ENCODE results near the gene SMCO2. TPM values are rescaled to one million over a fixed set of nuclear protein-coding genes. Genes with fewer than 3 reads are reported as not detected.

Gene SMCO2
- total RNA-seq, 2 experiments from 2014 or later, result not detected

- CTCF ChIA-PET (ENCODE audit: unreplicated experiment), result no interaction called here
- TF ChIP-seq, protein P1, sequence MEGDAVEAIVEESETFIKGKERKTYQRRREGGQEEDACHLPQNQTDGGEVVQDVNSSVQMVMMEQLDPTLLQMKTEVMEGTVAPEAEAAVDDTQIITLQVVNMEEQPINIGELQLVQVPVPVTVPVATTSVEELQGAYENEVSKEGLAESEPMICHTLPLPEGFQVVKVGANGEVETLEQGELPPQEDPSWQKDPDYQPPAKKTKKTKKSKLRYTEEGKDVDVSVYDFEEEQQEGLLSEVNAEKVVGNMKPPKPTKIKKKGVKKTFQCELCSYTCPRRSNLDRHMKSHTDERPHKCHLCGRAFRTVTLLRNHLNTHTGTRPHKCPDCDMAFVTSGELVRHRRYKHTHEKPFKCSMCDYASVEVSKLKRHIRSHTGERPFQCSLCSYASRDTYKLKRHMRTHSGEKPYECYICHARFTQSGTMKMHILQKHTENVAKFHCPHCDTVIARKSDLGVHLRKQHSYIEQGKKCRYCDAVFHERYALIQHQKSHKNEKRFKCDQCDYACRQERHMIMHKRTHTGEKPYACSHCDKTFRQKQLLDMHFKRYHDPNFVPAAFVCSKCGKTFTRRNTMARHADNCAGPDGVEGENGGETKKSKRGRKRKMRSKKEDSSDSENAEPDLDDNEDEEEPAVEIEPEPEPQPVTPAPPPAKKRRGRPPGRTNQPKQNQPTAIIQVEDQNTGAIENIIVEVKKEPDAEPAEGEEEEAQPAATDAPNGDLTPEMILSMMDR (conservative IDR thresholded peaks at IDR 0.05; ENCODE audit: low read length), result no peak
- TF ChIP-seq EZH2phosphoT487 (IDR thresholded peaks at IDR 0.05; ENCODE audit: borderline replicate concordance, low read depth, low read length), result no peak
- Histone ChIP-seq H3K4me1 (ENCODE audit: insufficient read depth, low read length, poor library complexity, severe bottlenecking) (no peaks in the 10 kb centered on the region), H3K9me2 (ENCODE audit: insufficient read depth, low read length) (no peaks in the 10 kb centered on the region), H3K4me3 (ENCODE audit: low read depth, low read length, poor library complexity, severe bottlenecking) (no peak overlapping the region), H4K20me1 (ENCODE audit: insufficient read depth, low read length) (no peaks in the 10 kb centered on the region), H3K4me2 (ENCODE audit: low read length) (no peak overlapping the region), H3K27ac (ENCODE audit: low read depth, low read length, poor library complexity, severe bottlenecking) (no peak overlapping the region), H2AFZ (ENCODE audit: low read length) (no peak overlapping the region), H3K79me2 (ENCODE audit: insufficient read depth, low read depth, low read length) (no peaks in the 10 kb centered on the region), H3K9me3 (ENCODE audit: low read length) (no peaks in the 10 kb centered on the region), H3K36me3 (ENCODE audit: insufficient read depth, low read length) (no peaks in the 10 kb centered on the region)
- POLR2A ChIA-PET, result no interaction called here
- no peak for DNase-seq (ENCODE audit: low spot score)
- no TSS peak for BruUV-seq (replicated peaks)
- intact Hi-C loops (cut with micrococcal nuclease; ENCODE audit: unreplicated experiment), result no loop called here
These were observed 40.4 kb downstream of the SMCO2 start for GRCh38 chr12:27486961-27487360.

DNA sequence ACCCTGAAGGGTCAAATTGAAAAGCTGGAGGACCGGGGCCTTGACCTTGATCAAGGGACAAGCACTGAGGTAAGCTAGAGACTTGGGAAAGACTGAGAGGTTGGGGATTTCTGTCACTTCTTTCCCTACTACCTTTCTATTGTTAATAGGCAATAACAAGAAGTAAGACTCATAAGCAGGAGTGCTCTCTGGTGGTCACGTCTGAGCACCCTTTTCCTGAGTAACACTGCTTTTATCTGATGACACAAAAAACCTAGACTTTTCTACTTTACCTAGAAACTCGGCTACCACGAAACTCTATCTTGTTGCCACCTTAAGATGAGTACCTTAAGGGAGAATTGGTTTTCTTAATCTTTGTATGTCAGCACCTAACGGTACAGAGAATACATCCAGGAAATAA, 41.9 kb downstream of the SMCO2 start:
- Histone ChIP-seq H3K4me3 (ENCODE audit: low read depth, low read length, poor library complexity, severe bottlenecking) (no peak overlapping the region), H2AFZ (ENCODE audit: low read length) (no peak overlapping the region), H3K9me3 (ENCODE audit: low read length) (no peaks in the 10 kb centered on the region), H4K20me1 (ENCODE audit: insufficient read depth, low read length) (no peaks in the 10 kb centered on the region), H3K27ac (ENCODE audit: low read depth, low read length, poor library complexity, severe bottlenecking) (no peak overlapping the region), H3K36me3 (ENCODE audit: insufficient read depth, low read length) (no peaks in the 10 kb centered on the region), H3K4me2 (ENCODE audit: low read length) (no peak overlapping the region), H3K79me2 (ENCODE audit: insufficient read depth, low read depth, low read length) (no peaks in the 10 kb centered on the region), H3K9me2 (ENCODE audit: insufficient read depth, low read length) (no peaks in the 10 kb centered on the region), H3K4me1 (ENCODE audit: insufficient read depth, low read length, poor library complexity, severe bottlenecking) (no peaks in the 10 kb centered on the region)
- no peak for DNase-seq (ENCODE audit: low spot score)
- ChIA-PET POLR2A (no interaction called here), CTCF (ENCODE audit: unreplicated experiment) (no interaction called here)
- BruUV-seq (replicated peaks), result no TSS peak
- no peak for TF ChIP-seq EZH2phosphoT487 (IDR thresholded peaks at IDR 0.05; ENCODE audit: borderline replicate concordance, low read depth, low read length)
- TF ChIP-seq, protein P1 (conservative IDR thresholded peaks at IDR 0.05; ENCODE audit: low read length), result no peak
- intact Hi-C loops (cut with micrococcal nuclease; ENCODE audit: unreplicated experiment), result no loop called here

- Histone ChIP-seq H3K9me3 (ENCODE audit: low read length) (no peaks in the 10 kb centered on the region), H3K4me1 (ENCODE audit: insufficient read depth, low read length, poor library complexity, severe bottlenecking) (no peaks in the 10 kb centered on the region), H3K4me3 (ENCODE audit: low read depth, low read length, poor library complexity, severe bottlenecking) (no peak overlapping the region), H3K79me2 (ENCODE audit: insufficient read depth, low read depth, low read length) (no peaks in the 10 kb centered on the region), H3K36me3 (ENCODE audit: insufficient read depth, low read length) (no peaks in the 10 kb centered on the region), H3K9me2 (ENCODE audit: insufficient read depth, low read length) (no peaks in the 10 kb centered on the region), H3K27ac (ENCODE audit: low read depth, low read length, poor library complexity, severe bottlenecking) (no peak overlapping the region), H4K20me1 (ENCODE audit: insufficient read depth, low read length) (no peaks in the 10 kb centered on the region), H3K4me2 (ENCODE audit: low read length) (no peak overlapping the region), H2AFZ (ENCODE audit: low read length) (no peak overlapping the region)
- POLR2A ChIA-PET, result interaction anchor here (0.7 to 1.3 kb wide), 3 partner anchors 19 to 618 kb away, joined by 3 read pairs; no protein-coding TSS in a partner anchor
- BruUV-seq (replicated peaks), result no TSS peak
- intact Hi-C loops (cut with micrococcal nuclease; ENCODE audit: unreplicated experiment), result no loop called here
- CTCF ChIA-PET (ENCODE audit: unreplicated experiment), result no interaction called here
- no peak for DNase-seq (ENCODE audit: low spot score)
- TF ChIP-seq, protein P1 (conservative IDR thresholded peaks at IDR 0.05; ENCODE audit: low read length), result no peak
- no peak for TF ChIP-seq EZH2phosphoT487 (IDR thresholded peaks at IDR 0.05; ENCODE audit: borderline replicate concordance, low read depth, low read length)
These were observed 44.7 kb downstream of the SMCO2 start for GRCh38 chr12:27491226-27491625.
